AG04449 (cell line): ENCODE results near the gene AFF3.
A peak's percentile ranks its signal among the peaks of the same experiment; 100 is the strongest.

Experiments used
- CTCF ChIA-PET: fragments of 350-600 bp; formaldehyde crosslinking; extraction: SDS; loops from one replicate; lab custom pipeline; 2021; ENCODE audit warnings: antibody characterized with exemption; lab: Yijun Ruan, JAX
- POLR2A ChIA-PET: fragments of 400-600, 350-600 bp; formaldehyde crosslinking; extraction: SDS; loops from one replicate; lab custom pipeline; 2020; ENCODE audit warnings: antibody characterized with exemption, inconsistent platforms; lab: Yijun Ruan, JAX
- DNase-seq: peaks from one replicate; pipeline ENCODE4 v3.0.0-alpha.2; 2010; ENCODE audit warnings: low read depth, low spot score
- H3K4me3 ChIP-seq: 2 replicates; pipeline ENCODE4 v1.5.1; 2011; ENCODE audit warnings: low read depth, mild to moderate bottlenecking, control low read depth, low read length
- CTCF ChIP-seq: IDR thresholded peaks from one replicate; pipeline ENCODE4 v1.5.1; 2011; ENCODE audit warnings: mild to moderate bottlenecking, moderate library complexity, low read length, control low read depth, inconsistent platforms; ENCODE audit not compliant: insufficient read depth; ENCODE audit errors: missing control alignments

Gene AFF3

GRCh38 chr2:99608861-99609260, 533.5 kb downstream of the AFF3 start:
- DNase-seq = no peak
- no peak overlapping the region for H3K4me3 ChIP-seq
- CTCF ChIA-PET = interaction anchor here (1.5 kb wide), 1 partner anchor 653 kb away, joined by 3 read pairs; no protein-coding TSS in a partner anchor
- no peak for TF ChIP-seq CTCF
- POLR2A ChIA-PET = no interaction called here

- DNase-seq = no peak
- peak; percentile 4 for TF ChIP-seq CTCF
- H3K4me3 ChIP-seq = no peak overlapping the region
- CTCF ChIA-PET = interaction anchor here (1.5 kb wide), 1 partner anchor 654 kb away, joined by 3 read pairs; no protein-coding TSS in a partner anchor
- POLR2A ChIA-PET = no interaction called here
Measured at GRCh38 chr2:99607861-99608491, 534.4 kb downstream of the AFF3 start.

- ChIA-PET CTCF (interaction anchor here (1.5 kb wide), 1 partner anchor 655 kb away, joined by 3 read pairs; no protein-coding TSS in a partner anchor), POLR2A (no interaction called here)
- H3K4me3 ChIP-seq = no peak overlapping the region
- DNase-seq = no peak
- TF ChIP-seq CTCF = no peak
Measured at GRCh38 chr2:99607454-99607853, 534.9 kb downstream of the AFF3 start.

DNA sequence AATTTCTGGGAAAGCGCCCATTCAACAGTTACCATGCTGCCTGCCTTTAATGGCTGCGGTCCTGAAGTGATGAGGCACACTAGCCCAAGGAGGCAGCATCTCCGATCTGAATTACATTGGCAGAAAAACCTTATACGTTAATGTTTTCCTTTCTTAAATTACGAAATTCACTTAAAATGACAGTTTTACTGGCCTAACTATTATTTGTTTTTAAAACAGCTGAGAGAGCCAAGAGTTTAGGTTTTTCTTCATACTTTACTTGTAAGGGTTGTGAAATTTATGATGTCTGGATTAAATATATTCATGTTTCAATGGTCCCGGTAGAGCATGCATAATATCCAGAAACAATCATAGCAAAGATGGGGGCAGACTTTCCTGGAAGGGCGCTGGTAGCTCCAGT, 537.4 kb downstream of the AFF3 start:
- ChIA-PET POLR2A (interaction anchor here (0.6 kb wide), 1 partner anchor 22 kb away, joined by 3 read pairs; no protein-coding TSS in a partner anchor), CTCF (interaction anchor here (0.7 kb wide), 1 partner anchor 100 kb away, joined by 3 read pairs; no protein-coding TSS in a partner anchor)
- TF ChIP-seq CTCF = no peak
- DNase-seq = no peak
- no peak overlapping the region for H3K4me3 ChIP-seq

DNA sequence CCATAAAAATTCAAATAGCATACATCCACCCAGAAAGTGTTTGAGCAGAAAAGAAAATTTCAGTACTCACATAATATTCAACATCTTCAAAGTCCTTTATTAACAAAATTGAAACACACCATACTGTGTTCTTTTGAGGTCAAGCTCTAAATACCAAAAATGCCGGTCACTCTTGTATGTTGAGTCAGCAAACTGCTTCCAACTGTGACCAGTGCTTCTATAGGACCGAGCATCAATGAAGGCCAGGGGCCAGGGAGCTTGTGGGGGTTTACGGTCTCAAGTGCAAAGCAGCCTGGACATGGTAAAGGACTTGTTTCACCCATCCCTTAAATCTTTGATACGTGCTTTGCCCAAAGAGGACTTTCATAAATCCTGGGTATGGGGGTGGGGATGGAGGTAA, 539.9 kb downstream of the AFF3 start:
- CTCF ChIA-PET = interaction anchor here (0.9 to 1.3 kb wide), 5 partner anchors 13 to 335 kb away, joined by 3 to 6 read pairs (median 4); no protein-coding TSS in a partner anchor
- TF ChIP-seq CTCF = no peak
- no peak overlapping the region; the same call in 1 of the 2 replicates for H3K4me3 ChIP-seq
- peak; percentile 37 for DNase-seq
- POLR2A ChIA-PET = interaction anchor here (0.6 kb wide), 1 partner anchor 256 kb away, joined by 4 read pairs; no protein-coding TSS in a partner anchor

GRCh38 chr2:99600981-99601651, 541.3 kb downstream of the AFF3 start:
- no peak for TF ChIP-seq CTCF
- no peak for DNase-seq
- no peak overlapping the region for H3K4me3 ChIP-seq
- ChIA-PET CTCF (interaction anchor here (1.1 to 1.2 kb wide), 2 partner anchors 14 to 41 kb away, joined by 3 to 5 read pairs; no protein-coding TSS in a partner anchor), POLR2A (no interaction called here)
